ENCODE data around the gene IL1R1. TPM values are rescaled to one million over a fixed set of nuclear protein-coding genes. Genes with fewer than 3 reads are reported as not detected.

IL1R1 gene
- total and polyA plus RNA-seq, 2 of the 4 experiments (the other 2 are of a cell fraction), result 6.5 to 13.8 TPM

DNA sequence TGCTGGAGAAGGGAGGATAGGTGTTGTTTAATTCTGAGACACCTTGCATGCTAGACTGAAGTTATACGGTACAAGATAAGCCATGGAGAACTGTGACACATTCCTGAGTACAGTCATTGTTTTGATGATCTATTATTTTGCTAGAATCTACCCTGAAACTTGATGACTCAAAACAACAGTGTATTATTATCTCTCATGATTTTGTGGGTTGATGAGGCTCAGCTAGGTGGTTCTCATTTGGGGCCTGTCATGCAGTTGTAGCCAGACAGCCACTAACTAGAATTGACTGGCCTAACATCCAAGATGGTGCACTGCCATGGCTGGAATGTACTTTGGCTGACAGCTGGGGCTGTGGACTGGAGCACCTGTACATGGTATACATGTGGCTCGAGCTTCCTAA lies 5.4 kb upstream of the IL1R1 start:
- intact Hi-C loops (cut with micrococcal nuclease), result no loop called here
- ATAC-seq (ENCODE audit: low read depth), result no peak
- no peaks in the 10 kb centered on the region for H3K36me3 ChIP-seq (ENCODE audit: control insufficient read depth, insufficient read depth, low read length)

More for the DNA sequence above, 5.4 kb upstream of the IL1R1 start:
- Histone ChIP-seq H3K4me2 (ENCODE audit: low read depth, low read length) (no peak overlapping the region), H3K27ac (ENCODE audit: insufficient read depth, low read length) (no peak overlapping the region), H3K79me1 (ENCODE audit: low read depth in 1 of 2, low read length in 2 of 2) (peaks cover 0 to 17% of the 10 kb centered on the region in 2 experiments; a peak in 3 of 4 replicates), H3K9me1 (ENCODE audit: insufficient read depth, low read length) (peaks cover 17% of the 10 kb centered on the region), H3K4me1 (ENCODE audit: control insufficient read depth, insufficient read depth, low read length) (peaks cover 18% of the 10 kb centered on the region), H3K9me3 (ENCODE audit: control insufficient read depth, insufficient read depth, low read length) (no peaks in the 10 kb centered on the region), H3K4ac (ENCODE audit: low read depth, low read length) (no peak overlapping the region), H3K4me3 (ENCODE audit: insufficient read depth, low read depth, low read length) (no peak overlapping the region), H2AK5ac (ENCODE audit: low read depth, low read length) (no peak overlapping the region), H3K18ac (ENCODE audit: low read depth, low read length) (no peak overlapping the region), H3K14ac (replicated peaks; ENCODE audit: low read depth, low read length) (no peak overlapping the region), H3K23ac (ENCODE audit: low read depth, low read length) (no peak overlapping the region), H4K8ac (ENCODE audit: low read depth in 2 of 2, low read length in 2 of 2) (no peak overlapping the region), H3K9ac (ENCODE audit: low read depth, low read length) (no peak overlapping the region), H3K27me3 (ENCODE audit: control insufficient read depth, insufficient read depth, low read length) (no peaks in the 10 kb centered on the region), H4K20me1 (ENCODE audit: insufficient read depth, low read length) (no peaks in the 10 kb centered on the region), H2AK9ac (replicated peaks; ENCODE audit: low read depth, low read length, poor library complexity) (no peak overlapping the region), H2BK120ac (ENCODE audit: low read depth, low read length) (no peak overlapping the region), H4K5ac (ENCODE audit: low read depth, low read length) (no peak overlapping the region; the same call in 1 of the 2 replicates), H2BK5ac (ENCODE audit: low read depth, low read length, poor library complexity, severe bottlenecking) (no peak overlapping the region), H2BK20ac (ENCODE audit: low read depth, low read length) (no peak overlapping the region), H2AFZ (replicated peaks; ENCODE audit: low read length, poor library complexity) (no peak overlapping the region), H4K91ac (ENCODE audit: insufficient read depth, low read depth, low read length) (no peak overlapping the region), H2BK15ac (ENCODE audit: low read depth, low read length) (no peak overlapping the region), H3K56ac (ENCODE audit: extremely low read depth, insufficient read depth, low read length) (no peak overlapping the region)
- no peak for TF ChIP-seq BHLHE40 (IDR thresholded peaks at IDR 0.05; ENCODE audit: low read depth, low read length)
- no peak for TF ChIP-seq SMC3 (IDR thresholded peaks at IDR 0.05; ENCODE audit: low read depth, low read length)
- TF ChIP-seq MAFK (IDR thresholded peaks at IDR 0.05; ENCODE audit: low read depth, low read length), result no peak
- TF ChIP-seq, protein P1, sequence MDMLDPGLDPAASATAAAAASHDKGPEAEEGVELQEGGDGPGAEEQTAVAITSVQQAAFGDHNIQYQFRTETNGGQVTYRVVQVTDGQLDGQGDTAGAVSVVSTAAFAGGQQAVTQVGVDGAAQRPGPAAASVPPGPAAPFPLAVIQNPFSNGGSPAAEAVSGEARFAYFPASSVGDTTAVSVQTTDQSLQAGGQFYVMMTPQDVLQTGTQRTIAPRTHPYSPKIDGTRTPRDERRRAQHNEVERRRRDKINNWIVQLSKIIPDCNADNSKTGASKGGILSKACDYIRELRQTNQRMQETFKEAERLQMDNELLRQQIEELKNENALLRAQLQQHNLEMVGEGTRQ (IDR thresholded peaks at IDR 0.05; ENCODE audit: low read depth, low read length), result no peak
- TF ChIP-seq CHD1 (IDR thresholded peaks at IDR 0.05; ENCODE audit: low read depth, low read length), result no peak
- TF ChIP-seq RFX5 (IDR thresholded peaks at IDR 0.05; ENCODE audit: low read depth, low read length), result no peak
- TF ChIP-seq NFE2L2 (IDR thresholded peaks at IDR 0.05; ENCODE audit: low read depth, low read length), result no peak
- TF ChIP-seq RAD21 (IDR thresholded peaks at IDR 0.05; ENCODE audit: low read length), result no peak
- no peak for TF ChIP-seq MXI1 (IDR thresholded peaks at IDR 0.05; ENCODE audit: borderline replicate concordance, low read depth, low read length)
- BruUV-seq (replicated peaks), result no TSS peak
- dilution Hi-C loops (cut with HindIII; ENCODE audit: low sequenced_read_pairs, unreplicated experiment), result no loop called here
- no CpG with 5 or more reads among the region's 2 CpGs for WGBS, 2 experiments (ENCODE audit: extremely low coverage in 2 of 2, insufficient read length in 1 of 2)
- in situ Hi-C loops (cut with MboI; ENCODE audit: low sequenced_read_pairs), result no loop called here
- CTCF ChIA-PET, result no interaction called here
- no peak for DNase-seq
- POLR2A ChIA-PET (ENCODE audit: unreplicated experiment), result no interaction called here

All from IMR-90 (cell line).